BJ (cell line): ENCODE measurements around the gene FSTL4. TPM values are rescaled to one million over a fixed set of nuclear protein-coding genes. Genes with fewer than 3 reads are reported as not detected.

Experiments
- CTCF ChIA-PET: fragments of 350-600 bp; formaldehyde crosslinking; extraction: SDS; loops from one replicate; lab custom pipeline; 2021; ENCODE audit warnings: antibody characterized with exemption, inconsistent platforms; lab: Yijun Ruan, JAX
- POLR2A ChIA-PET: fragments of 300-600 bp; sonication (Branson Sonifier 250); formaldehyde crosslinking; extraction: SDS; loops from one replicate; lab custom pipeline; 2021; ENCODE audit warnings: antibody characterized with exemption; lab: Charles Lee
- DNase-seq: peaks from one replicate; pipeline ENCODE4 v3.0.0-alpha.2; 2011; ENCODE audit warnings: low read depth
- H3K27me3 ChIP-seq: 2 replicates; pipeline ENCODE4 v1.6.0; 2011; ENCODE audit warnings: low read length; ENCODE audit not compliant: control insufficient read depth, insufficient read depth
- H3K36me3 ChIP-seq: 2 replicates; pipeline ENCODE4 v1.5.1; 2011; ENCODE audit warnings: low read length; ENCODE audit not compliant: control insufficient read depth, insufficient read depth
- H3K4me3 ChIP-seq: 2 replicates; pipeline ENCODE4 v1.5.1; 2011; ENCODE audit warnings: low read depth, mild to moderate bottlenecking, control low read depth, low read length
- CTCF ChIP-seq: IDR thresholded peaks from 2 replicates; pipeline ENCODE4 v1.5.1; 2011; ENCODE audit warnings: low read depth, mild to moderate bottlenecking, control low read depth, inconsistent platforms, low read length, moderate library complexity; ENCODE audit not compliant: insufficient read depth
- polyA plus RNA-seq: library from polyadenylated mRNA; depleted of rRNA; stranded (reverse); fragments of >200 nt; gene quantifications from 2 replicates; pipeline ENCODE4 v1.2.3, GENCODE V29; 2011

The FSTL4 gene
- polyA plus RNA-seq, 1 experiment = not detected

- Histone ChIP-seq H3K27me3 (no peaks in the 10 kb centered on the region; the same call in none of the 2 replicates), H3K36me3 (no peaks in the 10 kb centered on the region), H3K4me3 (no peak overlapping the region)
- ChIA-PET POLR2A (no interaction called here), CTCF (no interaction called here)
- no peak for DNase-seq
- TF ChIP-seq CTCF = no peak
These were observed 185.1 kb downstream of the FSTL4 start for GRCh38 chr5:133427121-133427777.

DNA sequence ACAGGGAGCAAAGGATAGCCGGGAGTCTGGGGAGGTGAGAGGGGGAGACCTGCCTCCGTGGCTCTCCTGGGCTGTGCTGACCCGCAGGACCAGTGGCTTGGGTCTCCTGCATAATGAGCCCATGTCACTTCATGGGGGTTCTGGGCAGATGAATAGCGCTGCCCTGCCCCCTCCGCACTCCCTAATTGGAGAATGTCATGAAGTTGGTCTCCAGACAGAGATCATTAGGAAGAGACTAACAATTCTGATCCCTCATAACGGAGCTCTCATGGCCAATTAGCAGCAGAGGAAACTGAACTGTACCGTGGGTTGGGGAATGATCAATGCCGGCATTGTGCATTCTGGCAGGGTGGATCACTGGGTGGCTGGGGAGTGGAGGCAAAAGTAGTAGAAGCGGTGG lies 186.1 kb downstream of the FSTL4 start:
- no peak for DNase-seq
- Histone ChIP-seq H3K36me3 (no peaks in the 10 kb centered on the region), H3K4me3 (no peak overlapping the region), H3K27me3 (no peaks in the 10 kb centered on the region; the same call in 1 of the 2 replicates)
- CTCF ChIA-PET = interaction anchor here (1.8 to 2.4 kb wide), 2 partner anchors 10 to 20 kb away, joined by 4 to 7 read pairs; no protein-coding TSS in a partner anchor
- POLR2A ChIA-PET = no interaction called here
- no peak for TF ChIP-seq CTCF

DNA sequence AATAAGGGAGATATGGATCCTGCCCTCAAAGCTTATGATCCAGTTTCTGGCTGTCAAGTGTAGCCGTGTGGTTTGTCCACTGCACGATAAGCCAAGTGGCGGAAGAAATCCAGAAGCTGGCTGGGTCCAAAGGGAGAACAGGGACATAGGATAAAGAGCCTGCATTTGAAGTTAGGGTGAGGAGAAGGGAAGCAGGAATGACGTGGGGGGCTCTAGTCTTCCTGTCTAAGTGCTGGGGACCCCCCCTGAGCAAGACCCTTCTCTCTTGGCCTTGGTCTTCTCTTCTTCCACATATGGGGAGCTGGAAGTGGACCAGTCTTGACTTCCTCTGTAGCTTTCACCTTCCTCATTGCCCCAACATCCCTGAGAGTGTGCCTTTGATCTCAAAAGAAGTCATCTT lies 186.6 kb downstream of the FSTL4 start:
- no peaks in the 10 kb centered on the region; the same call in 1 of the 2 replicates for H3K27me3 ChIP-seq
- POLR2A ChIA-PET = no interaction called here

DNA sequence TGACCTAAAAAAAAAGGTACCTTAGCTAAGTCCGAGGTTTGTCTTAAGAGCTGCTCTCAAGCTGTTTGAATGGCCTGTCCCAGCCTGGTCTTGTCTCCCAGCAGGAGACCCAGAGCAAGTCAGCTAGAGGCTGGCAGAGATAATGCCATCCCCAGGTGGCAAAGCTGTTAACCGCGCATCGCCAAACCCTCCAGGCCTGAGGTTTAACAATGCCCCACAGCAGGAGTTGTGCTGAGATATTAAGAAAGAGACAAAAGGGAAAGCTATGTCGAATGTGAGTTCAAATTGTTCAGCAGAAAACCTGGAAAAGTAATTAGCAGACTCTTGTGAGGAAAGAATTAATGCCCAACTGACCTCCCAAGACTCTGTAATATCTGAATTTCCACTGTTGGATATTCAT lies 187.1 kb downstream of the FSTL4 start:
- Histone ChIP-seq H3K4me3 (no peak overlapping the region), H3K27me3 (no peaks in the 10 kb centered on the region; the same call in 1 of the 2 replicates), H3K36me3 (no peaks in the 10 kb centered on the region)
- no peak for TF ChIP-seq CTCF
- DNase-seq = no peak
- ChIA-PET CTCF (interaction anchor here (0.9 to 2.9 kb wide), 7 partner anchors 9 to 444 kb away, joined by 3 to 23 read pairs (median 7); no protein-coding TSS in a partner anchor), POLR2A (no interaction called here)

More for the DNA sequence above, 186.6 kb downstream of the FSTL4 start:
- no peak for TF ChIP-seq CTCF
- no peak overlapping the region for H3K4me3 ChIP-seq
- no peak for DNase-seq
- CTCF ChIA-PET = interaction anchor here (1.2 to 2.5 kb wide), 4 partner anchors 9 to 444 kb away, joined by 4 to 19 read pairs (median 7); no protein-coding TSS in a partner anchor
- no peaks in the 10 kb centered on the region for H3K36me3 ChIP-seq

GRCh38 chr5:133423618-133424282 lies 188.6 kb downstream of the FSTL4 start:
- no peak for DNase-seq
- ChIA-PET CTCF (interaction anchor here (0.8 to 2.9 kb wide), 21 partner anchors 10 to 560 kb away, joined by 3 to 23 read pairs (median 3); no protein-coding TSS in a partner anchor), POLR2A (no interaction called here)
- Histone ChIP-seq H3K27me3 (no peaks in the 10 kb centered on the region; the same call in 1 of the 2 replicates), H3K4me3 (no peak overlapping the region), H3K36me3 (no peaks in the 10 kb centered on the region)
- TF ChIP-seq CTCF = peak; percentile 84
